Activated gamma-delta T cell (primary cell): ENCODE results near the gene ARID5A.

Experiments
- DNase-seq: peaks from one replicate; lab custom pipeline; 2025; lab: John Stamatoyannopoulos, UW

Gene ARID5A

DNA sequence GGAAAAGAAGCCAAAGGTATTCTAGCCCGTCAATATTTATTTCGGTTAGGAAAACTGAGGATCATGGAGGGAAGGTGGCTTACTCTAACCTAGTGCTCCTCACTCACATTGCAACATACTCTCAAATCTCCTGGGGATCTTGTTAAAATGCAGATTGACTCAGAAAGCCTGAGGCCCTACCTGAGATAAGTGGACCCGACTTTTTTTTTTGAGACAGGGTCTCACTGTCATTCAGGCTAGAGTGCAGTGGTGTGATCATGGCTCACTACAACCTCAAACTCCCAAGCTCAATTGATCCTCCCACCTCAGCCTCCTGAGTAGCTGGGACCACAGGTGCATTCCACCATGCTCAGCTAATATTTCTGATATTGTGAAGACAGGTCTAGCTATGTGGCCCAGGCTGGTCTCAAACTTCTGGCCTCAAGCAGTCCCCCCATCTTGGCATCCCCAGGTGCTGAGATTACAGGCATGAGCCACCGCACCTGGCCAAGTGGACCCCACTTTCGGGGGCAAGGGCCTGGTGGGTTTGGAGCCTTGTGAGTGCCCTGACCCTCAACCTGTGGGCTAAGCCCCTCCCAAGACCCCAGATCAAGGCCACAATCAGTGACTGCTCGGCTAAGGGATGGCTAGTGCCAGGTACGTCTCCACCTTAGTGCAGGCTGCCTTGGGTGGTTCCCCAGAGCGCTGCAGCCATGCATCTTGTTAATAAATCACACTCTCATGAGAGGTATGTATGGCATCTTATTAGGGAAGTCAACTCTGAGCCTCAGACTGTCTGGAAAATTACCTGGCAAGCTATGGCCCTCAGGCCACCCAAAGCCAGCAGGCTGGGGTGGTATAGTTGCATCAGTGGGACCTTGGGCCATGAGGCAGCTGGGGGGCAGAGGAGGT, 30.3 kb upstream of the ARID5A start:
- DNase-seq = no peak

DNA sequence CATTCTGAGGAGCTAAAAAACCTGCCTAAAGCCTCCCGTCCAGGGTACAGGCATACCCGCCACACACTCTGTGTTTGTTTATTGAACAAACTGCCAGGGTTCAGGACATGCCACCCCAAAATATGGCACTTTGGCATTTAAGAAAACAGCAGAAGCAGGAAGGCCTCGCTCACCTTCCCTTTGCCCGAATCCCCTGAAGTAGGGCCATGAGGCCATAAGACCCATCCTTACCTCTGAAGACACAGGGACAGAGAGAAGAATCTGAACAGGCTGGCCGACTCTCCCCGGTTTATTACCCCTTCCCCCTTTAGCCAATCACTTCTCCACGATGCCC, 29.7 kb upstream of the ARID5A start:
- DNase-seq = no peak

DNA sequence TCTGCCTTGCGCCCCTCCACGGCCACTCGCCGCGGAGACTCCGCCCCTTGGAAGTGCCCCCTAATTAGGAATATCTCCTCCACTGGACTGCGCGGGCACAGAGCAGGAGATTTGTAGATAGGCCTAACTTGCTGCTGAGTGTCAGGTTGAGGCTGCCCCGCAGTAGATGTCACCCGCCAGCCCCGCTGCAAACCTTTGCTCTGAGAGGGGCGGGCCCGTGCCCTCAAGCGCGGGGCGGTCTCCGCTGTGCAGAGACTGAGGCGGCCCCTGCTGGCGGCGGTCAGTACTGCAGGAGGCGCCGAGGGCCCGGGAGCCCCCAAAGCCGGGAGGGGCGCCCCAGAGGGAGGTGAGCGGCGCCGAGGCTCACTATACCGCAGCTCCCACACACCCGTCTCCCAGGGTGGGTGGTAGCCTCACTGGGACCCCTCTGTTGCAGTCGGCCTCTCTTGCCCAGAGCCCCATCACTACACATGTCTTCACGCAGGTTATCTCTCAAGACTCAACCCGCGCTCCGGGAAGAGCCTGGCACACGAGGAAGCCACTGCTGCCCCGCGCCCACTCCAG, 28.5 kb upstream of the ARID5A start:
- DNase-seq = peak; percentile 77

DNA sequence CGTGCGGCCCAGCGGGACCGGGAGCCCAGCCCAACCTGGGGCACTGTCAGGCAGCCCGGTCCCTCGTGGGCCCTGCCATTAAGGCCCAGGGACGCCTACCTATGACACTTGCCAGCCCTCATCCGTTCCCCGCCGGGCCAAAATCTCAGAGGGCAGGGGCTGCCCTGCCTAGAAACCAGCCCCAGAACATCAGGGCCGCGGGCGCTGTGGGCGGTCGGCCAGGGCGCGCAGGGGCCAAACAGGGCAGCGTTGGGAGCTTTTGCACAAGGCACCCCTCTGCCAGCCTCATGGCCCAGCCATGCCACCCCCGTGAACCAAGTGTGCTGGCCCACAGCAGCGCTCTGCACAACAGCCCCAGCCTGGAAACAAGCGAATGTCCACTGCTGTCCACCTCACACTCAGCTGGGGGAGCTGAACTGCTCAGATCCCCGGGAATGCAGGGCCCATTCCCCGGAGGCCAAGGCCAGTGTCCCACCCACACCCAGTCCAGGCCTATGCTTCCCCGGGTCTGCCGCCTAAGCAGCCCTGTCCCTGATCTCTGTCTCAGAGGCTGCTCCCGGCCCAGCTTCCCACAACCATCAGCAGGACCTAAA, 27.9 kb upstream of the ARID5A start:
- no peak for DNase-seq

DNA sequence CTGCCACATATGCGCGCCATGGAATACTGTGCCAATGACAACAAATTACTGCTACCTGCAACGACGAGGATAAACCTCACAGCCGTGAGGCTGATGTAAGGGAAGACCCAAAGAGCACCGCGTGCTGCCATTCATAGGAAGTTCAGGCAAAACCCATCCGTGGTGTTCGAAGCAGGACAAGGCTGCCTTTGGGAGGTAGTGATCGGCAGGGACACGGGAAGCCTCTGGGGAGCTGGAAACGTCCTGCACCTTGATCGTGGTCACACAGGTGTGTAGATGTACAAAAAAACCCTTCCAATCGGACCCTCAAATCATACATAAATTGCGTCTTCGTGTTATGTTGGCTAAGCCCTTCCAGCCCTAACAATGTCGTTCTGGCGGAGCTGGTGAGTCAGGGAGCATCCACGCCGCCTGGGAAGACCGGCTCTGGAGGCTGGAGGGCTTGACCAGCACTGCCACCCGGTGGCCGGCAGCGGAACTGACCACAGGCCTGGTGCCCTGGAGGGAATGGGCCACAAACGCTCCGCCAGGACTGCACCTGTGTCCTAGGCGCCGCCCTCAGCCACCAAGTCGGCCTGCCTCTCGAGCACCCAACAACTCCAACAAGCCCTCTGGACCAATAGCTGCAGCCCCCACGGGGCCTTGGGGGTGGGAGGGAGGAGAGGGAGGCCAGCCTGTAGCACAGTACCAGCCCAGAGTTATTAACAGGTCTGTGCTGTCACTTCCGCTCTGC, 27.3 kb upstream of the ARID5A start:
- DNase-seq = peak; percentile 20

DNA sequence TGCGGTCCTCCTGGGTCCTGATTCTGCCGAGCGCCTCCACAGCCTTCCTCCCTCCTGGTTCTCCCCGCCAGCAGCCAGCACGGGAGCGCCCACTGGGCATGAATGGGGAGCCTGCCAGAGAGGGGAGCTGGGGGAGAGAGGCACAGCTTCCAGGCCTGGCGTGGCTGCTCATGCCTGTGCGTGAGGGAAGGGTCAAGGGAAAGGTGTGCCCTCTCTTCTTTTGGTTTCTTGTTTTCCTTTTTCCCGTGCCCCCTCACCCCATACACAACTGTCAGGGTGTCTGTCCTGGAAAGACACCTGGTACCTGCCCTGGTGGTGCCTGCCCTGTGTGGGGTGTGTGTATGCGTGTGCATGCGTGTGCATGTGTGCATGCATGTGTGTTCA, 26.7 kb upstream of the ARID5A start:
- no peak for DNase-seq

DNA sequence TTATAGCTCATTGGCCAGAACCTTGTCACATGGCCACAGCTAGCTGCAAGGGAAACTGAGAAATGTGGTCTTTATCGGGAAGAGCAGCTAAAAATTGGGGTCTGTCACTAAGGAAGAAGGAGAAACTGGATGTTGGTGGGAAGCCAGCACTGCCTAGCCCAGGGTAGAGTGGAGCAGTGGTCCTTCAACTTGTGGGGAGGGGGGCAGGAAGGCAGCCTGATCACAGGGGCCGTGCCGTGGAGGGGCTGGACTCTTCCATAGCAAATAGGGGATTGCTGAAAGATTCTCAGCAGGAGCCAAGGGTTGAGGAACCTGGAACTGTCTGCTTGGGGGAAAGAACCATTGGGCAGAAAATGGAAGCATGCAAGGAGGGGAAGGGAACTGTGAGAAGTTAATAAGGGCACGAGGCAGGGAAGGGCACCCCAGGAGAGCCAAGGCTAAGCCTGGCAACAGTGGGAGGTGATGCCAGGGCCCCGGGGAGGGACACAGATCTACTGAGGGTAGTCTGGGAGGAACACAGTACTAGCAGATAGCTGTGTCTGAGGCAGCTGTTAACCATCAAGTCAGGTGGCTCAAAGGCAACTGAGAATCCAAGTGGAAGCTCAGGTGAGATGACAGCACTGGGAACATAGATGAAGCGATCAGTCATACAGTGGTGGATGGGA, 25.5 kb upstream of the ARID5A start:
- no peak for DNase-seq

DNA sequence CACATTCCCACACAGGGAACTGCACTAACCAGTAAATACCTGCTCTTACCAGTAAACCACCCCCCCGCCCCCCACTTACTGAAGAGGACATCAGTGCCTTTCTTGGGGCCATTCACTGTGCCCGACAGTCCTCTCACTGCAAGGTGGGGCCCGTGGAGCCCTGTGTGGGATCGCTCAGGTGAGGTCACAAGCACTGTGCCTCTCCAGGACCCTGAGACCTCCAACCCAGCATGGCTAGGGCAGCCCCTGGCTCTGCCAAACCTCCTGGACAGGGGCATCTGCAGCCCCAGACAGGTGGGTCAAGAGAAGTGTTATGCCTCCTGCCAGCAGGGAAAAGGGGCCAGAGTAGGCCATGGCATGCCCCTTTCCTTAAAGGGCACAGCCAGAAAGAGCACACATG, 24.7 kb upstream of the ARID5A start:
- no peak for DNase-seq

DNA sequence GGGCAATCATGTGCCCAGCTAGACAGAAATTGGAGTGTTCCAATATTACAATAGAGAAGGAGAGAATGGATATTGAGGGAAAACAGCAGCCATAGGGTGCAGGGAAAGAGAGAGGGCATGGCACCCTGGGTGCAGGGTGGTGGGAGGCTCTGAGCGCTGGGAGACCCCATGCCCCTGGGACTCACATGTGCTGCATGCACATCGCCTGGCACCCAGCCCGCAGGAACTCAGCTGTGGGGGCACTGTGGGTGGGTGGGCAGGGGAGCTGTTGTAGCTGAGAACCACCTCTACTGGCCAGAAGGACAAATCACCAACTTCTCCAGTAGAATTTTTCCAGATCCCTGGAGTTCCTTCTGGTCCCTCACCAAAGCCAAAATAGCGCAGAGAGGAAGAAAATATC, 24.2 kb upstream of the ARID5A start:
- no peak for DNase-seq

DNA sequence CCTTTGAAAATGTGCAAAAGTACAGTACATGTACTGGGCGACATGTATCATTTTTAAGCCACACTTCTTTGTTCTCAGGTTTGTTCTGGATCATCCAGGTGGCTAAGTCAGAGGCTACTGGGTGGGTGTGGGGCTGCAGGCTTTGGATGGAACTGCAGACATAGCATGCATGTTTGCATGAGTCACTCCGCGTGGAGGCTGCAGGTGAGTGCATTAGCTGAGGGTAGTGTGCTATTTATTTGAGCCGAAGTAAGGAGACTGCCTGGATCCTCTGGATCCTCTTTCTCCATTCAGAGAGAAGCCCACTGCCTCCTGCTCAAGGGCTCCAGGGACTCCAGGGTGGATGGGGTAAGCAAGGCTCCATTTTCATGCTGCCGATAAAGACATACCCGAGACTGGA, 22.0 kb upstream of the ARID5A start:
- DNase-seq = no peak

DNA sequence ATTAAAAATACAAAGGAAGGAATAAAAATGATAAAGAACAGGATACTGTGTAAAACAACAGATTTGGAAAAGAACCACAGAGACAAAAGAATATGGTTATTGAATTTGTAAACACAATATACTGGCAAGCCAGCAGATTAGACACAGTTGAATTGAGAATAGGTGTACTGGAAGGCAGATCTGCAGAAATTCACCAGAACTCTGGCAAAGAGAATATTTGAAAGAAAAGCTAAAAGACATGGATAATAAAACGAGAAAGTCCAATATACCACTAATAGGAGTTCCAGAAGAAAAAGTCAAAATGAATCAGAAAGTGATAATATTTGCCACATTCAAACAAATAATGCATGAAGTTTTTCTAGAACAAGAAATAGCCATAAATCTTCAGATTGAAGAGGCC, 19.5 kb upstream of the ARID5A start:
- no peak for DNase-seq

DNA sequence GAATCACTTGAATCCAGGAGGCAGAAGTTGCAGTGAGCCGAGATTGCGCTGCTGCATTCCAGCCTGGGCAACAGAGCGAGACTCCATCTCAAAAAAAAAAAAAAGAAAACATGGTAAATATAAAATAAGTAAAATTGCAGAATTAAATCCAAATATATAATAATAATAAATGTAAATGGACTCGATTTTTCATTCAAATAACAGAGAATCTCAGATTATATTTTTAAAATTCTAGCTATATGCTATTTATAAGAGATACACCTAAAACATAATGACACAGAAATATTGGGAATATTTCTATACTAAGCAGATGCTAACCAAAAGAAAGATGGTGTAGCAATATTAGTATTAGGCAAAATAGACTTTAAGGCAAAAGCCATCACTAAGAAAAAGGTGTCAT, 16.3 kb upstream of the ARID5A start:
- DNase-seq = no peak

DNA sequence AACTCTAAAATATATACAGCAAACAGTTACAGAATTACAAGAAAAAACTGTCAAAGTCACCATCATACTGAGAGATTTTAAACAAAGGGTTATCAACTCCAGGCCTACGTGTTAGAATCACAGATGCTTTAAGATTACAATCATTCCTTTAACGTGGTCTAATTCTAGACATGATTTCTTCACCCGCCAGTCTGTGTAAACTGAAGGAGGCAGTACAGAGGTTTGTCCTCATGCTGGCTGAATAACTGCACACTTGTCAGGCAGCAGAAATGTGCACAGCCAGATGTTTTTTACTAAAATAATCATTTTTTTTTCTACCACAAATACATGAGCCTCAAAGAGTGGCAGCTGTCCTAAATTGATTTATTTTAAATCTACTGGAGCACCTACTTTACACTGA, 15.9 kb upstream of the ARID5A start:
- DNase-seq = no peak

DNA sequence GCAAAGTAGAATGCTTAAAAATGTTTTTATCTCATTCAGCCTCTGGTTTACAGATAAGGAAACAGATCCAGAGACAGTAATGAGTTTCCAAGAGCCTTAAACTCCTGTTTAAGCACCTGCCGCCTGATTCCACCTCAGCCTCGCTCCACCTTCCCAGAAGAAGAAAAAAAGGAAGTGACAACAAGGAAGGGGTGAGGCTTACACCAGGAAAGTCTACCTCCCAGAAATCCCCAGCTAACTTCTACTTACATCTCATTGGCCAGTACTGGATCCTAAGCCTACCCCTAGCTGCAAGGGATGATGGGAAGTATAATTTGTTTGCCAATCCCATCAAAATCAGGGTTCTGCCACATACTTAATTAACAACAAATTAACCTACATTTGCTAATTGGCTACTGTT, 15.3 kb upstream of the ARID5A start:
- no peak for DNase-seq

DNA sequence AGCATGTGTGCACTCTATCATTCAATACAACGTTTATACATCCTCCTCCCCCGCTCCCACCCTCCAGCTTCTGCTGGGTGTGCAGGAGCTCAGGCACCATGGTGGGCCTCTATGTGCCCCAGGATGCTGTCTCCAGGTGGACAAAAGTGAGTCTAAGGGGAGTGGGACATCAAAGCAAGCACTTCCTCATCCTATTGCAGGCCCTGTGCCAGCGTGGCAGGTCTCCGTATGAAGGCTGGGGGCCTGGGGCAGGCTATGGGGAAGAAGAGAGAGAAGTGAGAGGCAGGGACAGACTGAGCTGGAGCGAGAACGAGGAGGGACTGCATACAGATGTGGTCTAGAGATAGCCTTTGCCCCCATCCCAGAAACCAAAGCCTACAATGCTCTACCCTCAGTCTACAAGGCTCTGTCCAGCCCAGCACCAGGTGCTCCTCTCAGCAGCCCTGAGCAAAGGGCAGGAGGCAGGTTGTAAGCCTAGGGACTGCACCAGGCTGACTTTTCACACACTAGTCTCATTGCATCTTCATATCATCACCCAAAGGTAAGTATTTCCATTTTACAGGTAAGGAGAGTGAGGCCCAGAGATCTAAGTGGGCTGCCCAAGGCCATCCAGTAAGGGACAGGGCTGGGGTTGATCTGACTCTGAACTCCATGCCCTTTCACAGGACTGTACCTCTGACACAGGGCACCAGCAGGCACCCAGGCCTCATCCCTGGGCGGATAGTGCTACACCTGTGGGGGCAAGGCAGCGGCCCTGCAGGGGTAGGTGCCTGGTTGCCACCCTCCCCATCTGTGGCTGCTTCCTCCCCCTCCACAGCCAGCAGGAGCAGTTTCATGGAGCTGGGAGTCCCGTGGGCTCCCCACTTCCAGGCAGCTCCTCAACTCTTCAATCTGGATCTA, 14.0 kb upstream of the ARID5A start:
- DNase-seq = no peak

DNA sequence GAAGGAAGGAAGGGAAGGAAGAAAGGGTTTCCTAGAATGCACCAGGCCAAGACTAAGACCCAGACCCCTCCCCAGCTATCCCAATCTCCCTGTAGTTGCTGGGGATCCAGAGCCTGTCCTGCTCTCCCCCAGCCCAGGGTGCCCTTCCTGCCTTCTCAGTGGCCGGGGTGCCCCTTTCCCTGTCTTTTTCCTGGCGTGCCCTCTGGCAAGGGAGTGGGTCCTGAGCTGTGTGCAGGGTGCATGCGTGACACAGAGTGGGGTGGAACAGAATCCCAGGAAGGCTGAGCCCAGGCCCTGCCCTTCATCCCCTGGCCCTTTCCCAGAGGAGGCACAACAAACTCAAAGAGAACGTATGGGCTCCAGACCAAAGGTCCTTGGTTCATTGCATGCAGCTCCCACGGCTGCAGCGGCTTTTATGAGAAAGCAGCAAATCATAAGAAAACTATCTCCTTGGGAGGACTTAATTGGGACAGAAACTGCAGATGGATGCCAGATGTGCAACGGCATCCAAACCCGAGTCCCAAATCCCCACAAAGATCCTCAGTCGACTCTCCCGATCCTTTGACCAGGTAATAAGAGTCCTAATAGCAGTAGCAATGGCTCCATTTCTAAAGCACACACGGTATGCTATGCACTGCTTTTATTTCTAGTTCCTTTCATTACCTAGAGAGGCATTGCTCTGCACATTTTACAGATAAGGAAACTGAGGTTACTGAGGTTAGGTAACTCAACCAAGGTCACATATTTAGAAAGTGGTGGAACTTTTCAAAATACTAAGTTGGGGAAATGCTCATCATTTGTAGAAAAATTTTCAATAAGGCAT, 12.7 kb upstream of the ARID5A start:
- no peak for DNase-seq

DNA sequence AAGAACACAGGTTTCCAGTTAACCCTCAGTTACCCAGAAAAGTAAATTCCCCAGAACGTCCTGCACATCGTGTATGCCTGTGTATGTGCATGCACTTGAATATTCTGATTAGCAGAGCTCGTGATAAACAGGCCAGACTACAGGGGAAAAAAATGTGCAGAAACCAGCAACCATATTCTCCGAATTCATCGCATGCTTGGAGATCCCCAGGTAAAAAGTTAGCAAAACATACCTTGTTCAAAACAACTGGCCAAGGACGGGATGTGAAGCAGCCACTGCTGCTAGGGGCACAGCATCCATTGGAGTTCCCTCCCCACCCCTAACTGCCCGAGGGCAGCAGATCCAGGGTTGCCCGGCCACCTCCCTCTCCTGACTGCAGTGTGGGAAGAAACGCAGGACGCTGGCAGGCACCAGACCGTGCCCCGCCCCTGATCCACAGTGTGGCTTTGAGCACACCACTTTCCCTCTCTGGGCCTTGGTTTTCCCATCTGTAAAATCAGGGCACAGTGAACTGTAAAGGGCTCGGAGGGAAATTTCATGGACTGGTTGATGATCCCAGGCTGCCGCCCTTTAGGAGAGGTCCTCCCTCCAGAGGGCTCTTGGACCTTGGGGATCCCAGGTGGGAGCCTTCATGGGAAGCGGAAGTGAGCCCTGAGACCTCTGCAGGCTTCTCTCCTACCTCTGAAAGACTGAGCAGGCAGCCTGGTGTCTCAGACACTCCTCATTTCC, 11.9 kb upstream of the ARID5A start:
- no peak for DNase-seq

DNA sequence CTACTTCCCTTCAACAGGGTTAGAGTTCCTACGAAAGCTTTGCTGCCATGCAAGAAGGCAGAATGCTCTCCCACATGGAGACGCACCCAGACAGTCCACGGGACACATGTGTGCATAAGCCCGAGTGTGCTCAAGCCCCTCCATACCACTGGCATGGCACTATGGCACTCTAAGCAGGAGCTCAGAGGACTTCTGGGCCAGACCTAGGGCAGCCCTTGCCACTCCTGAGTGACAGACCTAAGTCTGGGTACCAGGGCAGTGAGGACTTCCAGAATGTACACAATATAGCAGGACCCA, 11.4 kb upstream of the ARID5A start:
- DNase-seq = no peak

DNA sequence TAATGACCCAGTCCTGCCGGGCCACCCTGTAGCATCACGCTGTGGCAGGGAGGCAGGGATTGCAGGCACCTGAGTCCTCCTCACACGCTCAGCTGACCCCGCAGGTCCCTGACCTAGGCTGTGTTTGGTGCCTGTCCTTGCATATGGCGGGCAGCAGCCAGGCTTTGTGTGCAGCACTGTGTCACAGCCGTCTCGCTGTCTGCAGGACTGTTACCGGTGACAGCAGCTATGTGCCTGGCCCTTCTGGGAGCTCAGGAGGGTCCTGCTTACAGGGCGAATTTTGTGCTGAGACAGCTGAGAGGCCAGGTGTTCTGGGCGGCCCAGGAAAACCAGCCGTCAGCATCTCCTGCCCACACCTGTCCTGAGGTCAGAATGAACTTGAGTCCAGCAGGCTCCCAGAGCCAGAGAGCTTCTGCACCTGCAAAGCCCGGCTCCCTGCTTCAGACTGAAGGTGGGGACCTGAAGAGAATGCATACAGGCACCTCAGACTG, 10.4 kb upstream of the ARID5A start:
- DNase-seq = no peak
